BJ (cell line): ENCODE results near the gene MEIS1. TPM values are rescaled to one million over a fixed set of nuclear protein-coding genes. Genes with fewer than 3 reads are reported as not detected.

Experiments used
- CTCF ChIA-PET: fragments of 350-600 bp; formaldehyde crosslinking; extraction: SDS; loops from one replicate; lab custom pipeline; 2021; ENCODE audit warnings: antibody characterized with exemption, inconsistent platforms; lab: Yijun Ruan, JAX
- POLR2A ChIA-PET: fragments of 300-600 bp; sonication (Branson Sonifier 250); formaldehyde crosslinking; extraction: SDS; loops from one replicate; lab custom pipeline; 2021; ENCODE audit warnings: antibody characterized with exemption; lab: Charles Lee
- DNase-seq: peaks from one replicate; pipeline ENCODE4 v3.0.0-alpha.2; 2011; ENCODE audit warnings: low read depth
- H3K27me3 ChIP-seq: 2 replicates; pipeline ENCODE4 v1.6.0; 2011; ENCODE audit warnings: low read length; ENCODE audit not compliant: control insufficient read depth, insufficient read depth
- H3K36me3 ChIP-seq: 2 replicates; pipeline ENCODE4 v1.5.1; 2011; ENCODE audit warnings: low read length; ENCODE audit not compliant: control insufficient read depth, insufficient read depth
- H3K4me3 ChIP-seq: 2 replicates; pipeline ENCODE4 v1.5.1; 2011; ENCODE audit warnings: low read depth, mild to moderate bottlenecking, control low read depth, low read length
- polyA plus RNA-seq: library from polyadenylated mRNA; depleted of rRNA; stranded (reverse); fragments of >200 nt; gene quantifications from 2 replicates; pipeline ENCODE4 v1.2.3, GENCODE V29; 2011
- TF ChIP-seq, protein P1 (sequence below): IDR thresholded peaks from 2 replicates; pipeline ENCODE4 v1.5.1; 2011; ENCODE audit warnings: low read depth, mild to moderate bottlenecking, control low read depth, inconsistent platforms, low read length, moderate library complexity; ENCODE audit not compliant: insufficient read depth

Gene MEIS1
- polyA plus RNA-seq, 1 experiment: 65.7 TPM

- TF ChIP-seq, protein P1, sequence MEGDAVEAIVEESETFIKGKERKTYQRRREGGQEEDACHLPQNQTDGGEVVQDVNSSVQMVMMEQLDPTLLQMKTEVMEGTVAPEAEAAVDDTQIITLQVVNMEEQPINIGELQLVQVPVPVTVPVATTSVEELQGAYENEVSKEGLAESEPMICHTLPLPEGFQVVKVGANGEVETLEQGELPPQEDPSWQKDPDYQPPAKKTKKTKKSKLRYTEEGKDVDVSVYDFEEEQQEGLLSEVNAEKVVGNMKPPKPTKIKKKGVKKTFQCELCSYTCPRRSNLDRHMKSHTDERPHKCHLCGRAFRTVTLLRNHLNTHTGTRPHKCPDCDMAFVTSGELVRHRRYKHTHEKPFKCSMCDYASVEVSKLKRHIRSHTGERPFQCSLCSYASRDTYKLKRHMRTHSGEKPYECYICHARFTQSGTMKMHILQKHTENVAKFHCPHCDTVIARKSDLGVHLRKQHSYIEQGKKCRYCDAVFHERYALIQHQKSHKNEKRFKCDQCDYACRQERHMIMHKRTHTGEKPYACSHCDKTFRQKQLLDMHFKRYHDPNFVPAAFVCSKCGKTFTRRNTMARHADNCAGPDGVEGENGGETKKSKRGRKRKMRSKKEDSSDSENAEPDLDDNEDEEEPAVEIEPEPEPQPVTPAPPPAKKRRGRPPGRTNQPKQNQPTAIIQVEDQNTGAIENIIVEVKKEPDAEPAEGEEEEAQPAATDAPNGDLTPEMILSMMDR: no peak
- ChIA-PET POLR2A (no interaction called here), CTCF (no interaction called here)
- no peak for DNase-seq
- Histone ChIP-seq H3K4me3 (no peak overlapping the region), H3K27me3 (no peaks in the 10 kb centered on the region), H3K36me3 (peaks cover 8% of the 10 kb centered on the region)
Measured at GRCh38 chr2:66522611-66523376, 87.9 kb downstream of the MEIS1 start.

GRCh38 chr2:66523377-66523969 lies 88.5 kb downstream of the MEIS1 start:
- no peak for DNase-seq
- Histone ChIP-seq H3K27me3 (no peaks in the 10 kb centered on the region), H3K36me3 (peaks cover 6% of the 10 kb centered on the region), H3K4me3 (no peak overlapping the region)
- TF ChIP-seq, protein P1: no peak
- ChIA-PET POLR2A (no interaction called here), CTCF (no interaction called here)

DNA sequence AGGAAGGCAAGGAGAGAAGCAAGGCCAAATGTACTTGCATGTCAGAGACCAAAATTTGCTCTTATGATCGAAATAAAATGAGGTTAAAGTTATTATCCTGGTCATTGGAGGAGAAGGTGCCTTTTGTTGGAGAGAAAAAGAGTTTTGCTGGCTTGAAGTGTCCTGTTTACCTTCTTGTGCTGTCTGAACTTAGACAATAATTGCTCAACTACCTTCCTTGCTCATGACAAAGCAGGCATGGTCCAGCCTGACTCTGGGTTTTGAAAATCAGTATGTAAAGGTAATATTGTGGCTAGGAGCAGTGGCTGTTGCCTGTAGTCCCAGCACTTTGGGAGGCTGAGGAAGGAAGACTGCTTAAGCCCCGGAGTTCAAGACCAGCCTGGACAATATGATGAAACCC lies 89.1 kb downstream of the MEIS1 start:
- Histone ChIP-seq H3K27me3 (no peaks in the 10 kb centered on the region), H3K4me3 (no peak overlapping the region), H3K36me3 (peaks cover 8% of the 10 kb centered on the region)
- TF ChIP-seq, protein P1: no peak
- ChIA-PET POLR2A (no interaction called here), CTCF (no interaction called here)
- no peak for DNase-seq

- H3K4me3 ChIP-seq: no peak overlapping the region
- TF ChIP-seq, protein P1: no peak
- H3K27me3 ChIP-seq: no peaks in the 10 kb centered on the region
- H3K36me3 ChIP-seq: peaks cover 11% of the 10 kb centered on the region
- ChIA-PET POLR2A (no interaction called here), CTCF (interaction anchor here (0.7 to 1.0 kb wide), 2 partner anchors 17 to 82 kb away, joined by 3 read pairs; no protein-coding TSS in a partner anchor)
- DNase-seq: no peak
Measured at GRCh38 chr2:66525606-66526005, 90.7 kb downstream of the MEIS1 start.

DNA sequence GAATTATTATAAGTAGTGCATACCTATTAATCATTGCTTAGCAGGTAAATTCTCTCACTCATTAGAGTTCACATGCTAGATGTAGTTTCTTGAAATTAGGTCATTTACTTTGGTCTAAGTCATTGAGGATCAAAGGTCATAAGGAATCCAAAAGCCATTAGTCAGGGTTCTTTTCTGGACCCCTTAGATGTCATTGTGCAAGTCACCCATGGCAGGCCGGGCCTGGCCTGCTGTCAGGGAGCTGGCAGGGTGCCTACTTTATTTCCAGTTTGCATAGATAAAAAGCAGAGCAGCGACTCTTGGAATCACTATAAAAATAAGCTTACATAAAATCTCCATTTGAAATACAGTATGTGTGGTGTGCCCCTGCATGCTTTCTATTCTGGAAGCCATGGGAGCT lies 91.3 kb downstream of the MEIS1 start:
- CTCF ChIA-PET: interaction anchor here (1.0 kb wide), 1 partner anchor 17 kb away, joined by 3 read pairs; no protein-coding TSS in a partner anchor
- Histone ChIP-seq H3K4me3 (no peak overlapping the region), H3K36me3 (peaks cover 11% of the 10 kb centered on the region), H3K27me3 (no peaks in the 10 kb centered on the region)
- no peak for DNase-seq
- POLR2A ChIA-PET: no interaction called here
- TF ChIP-seq, protein P1: no peak
